A549 (cell line): ENCODE data around the gene SCYL1. TPM values are rescaled to one million over a fixed set of nuclear protein-coding genes. Genes with fewer than 3 reads are reported as not detected.

Experiments
- ATAC-seq, 2 experiments: fragments of 200-7000 bp in 1 of 2; fragments of >200 bp in 1 of 2; cut with Nextera tagmentation in 1 of 2; cut with Tn5 transposase in 1 of 2; 3 replicates each; pipeline versions ENCODE4 v1.8.0 to v1.9.1; 2018 to 2020; ENCODE audit warnings: mild to moderate bottlenecking in 1 of 2, moderate library complexity in 1 of 2
- CTCF ChIA-PET: fragments of 300-600 bp; sonication (Branson Sonifier 250); formaldehyde crosslinking; extraction: SDS; loops from one replicate; lab custom pipeline; 2021; ENCODE audit warnings: antibody characterized with exemption, inconsistent platforms; lab: Yijun Ruan, JAX
- POLR2A ChIA-PET: fragments of 350-600 bp; formaldehyde crosslinking; extraction: SDS; loops from one replicate; lab custom pipeline; 2021; ENCODE audit warnings: antibody characterized with exemption, inconsistent platforms; lab: Yijun Ruan, JAX
- DNase-seq, 2 experiments: peaks; one replicate each; pipeline versions ENCODE4 v3.0.0 to v3.0.0-alpha.2; 2011 to 2016; ENCODE audit warnings: low read depth in 1 of 2, low spot score in 1 of 2
- FAIRE-seq: peaks from 2 replicates; lab custom pipeline; 2011; peaks lifted over from hg19 to GRCh38; lab: Jason Lieb, UNC
- H3K27ac ChIP-seq, 2 experiments: fragments of >200 bp; sonication (Bioruptor Twin); formaldehyde crosslinking; 3 replicates each; pipeline ENCODE4 v1.5.1; 2016 to 2017
- H3K4me1 ChIP-seq: fragments of >200 bp; sonication (Bioruptor Twin); formaldehyde crosslinking; 3 replicates; pipeline ENCODE4 v1.6.1; 2016
- H3K4me2 ChIP-seq: fragments of >200 bp; sonication (Bioruptor Twin); formaldehyde crosslinking; 3 replicates; pipeline ENCODE4 v1.6.1; 2016
- H3K4me3 ChIP-seq: fragments of >200 bp; sonication (Bioruptor Twin); formaldehyde crosslinking; 3 replicates; pipeline ENCODE4 v1.5.1; 2016
- H3K9me3 ChIP-seq: fragments of >200 bp; sonication (Bioruptor Twin); formaldehyde crosslinking; 3 replicates; pipeline ENCODE4 v1.6.1; 2016
- ATOH8 ChIP-seq: fragments of 250-450 bp; sonication (Bioruptor Pico); IDR thresholded peaks from 2 replicates; pipeline ENCODE4 v1.5.0; 2020; ENCODE audit warnings: low read depth, mild to moderate bottlenecking, moderate library complexity
- BHLHE40 ChIP-seq: IDR thresholded peaks from 2 replicates; pipeline ENCODE4 v1.6.1; 2012; ENCODE audit warnings: low read depth, low read length, inconsistent platforms
- CBX8 ChIP-seq: fragments of 200-600 bp; sonication (generic); IDR thresholded peaks from 2 replicates; pipeline ENCODE4 v1.6.1; 2016
- CHD2 ChIP-seq: fragments of 150-350 bp; IDR thresholded peaks from 2 replicates; pipeline ENCODE4 v1.6.1; 2014; ENCODE audit warnings: low read length; ENCODE audit not compliant: partially characterized antibody
- CTCF ChIP-seq: fragments of >200 bp; sonication (Bioruptor Twin); formaldehyde crosslinking; IDR thresholded peaks from 3 replicates; pipeline ENCODE4 v1.5.1; 2016
- E2F6 ChIP-seq: IDR thresholded peaks from 2 replicates; pipeline ENCODE4 v1.6.1; 2012; ENCODE audit warnings: low read depth, borderline replicate concordance
- ESRRA ChIP-seq: fragments of 150-350 bp; IDR thresholded peaks from 2 replicates; pipeline ENCODE4 v1.6.1; 2014; ENCODE audit warnings: mild to moderate bottlenecking, low read length, borderline replicate concordance
- FOSL2 ChIP-seq, 2 experiments: fragments of 450-650 bp in 1 of 2; fragments of >200 bp in 1 of 2; sonication (Bioruptor Twin) in 1 of 2; formaldehyde crosslinking; IDR thresholded peaks; 2 replicates each; pipeline versions ENCODE4 v1.5.0 to v1.6.1; 2016 to 2020; ENCODE audit warnings: mild to moderate bottlenecking in 1 of 2, moderate library complexity in 1 of 2
- GATA3 ChIP-seq: IDR thresholded peaks from 2 replicates; pipeline ENCODE4 v1.6.1; 2012; ENCODE audit warnings: borderline replicate concordance
- HMGXB4 ChIP-seq: fragments of 250-450 bp; sonication (Bioruptor Pico); IDR thresholded peaks from 2 replicates; pipeline ENCODE4 v1.5.0; 2021; ENCODE audit warnings: mild to moderate bottlenecking, moderate library complexity, borderline replicate concordance
- HOXB13 ChIP-seq: fragments of 250-450 bp; sonication (Bioruptor Pico); IDR thresholded peaks from 2 replicates; pipeline ENCODE4 v1.5.0; 2020; ENCODE audit warnings: low read depth, mild to moderate bottlenecking, moderate library complexity
- HOXB5 ChIP-seq: fragments of 250-450 bp; sonication (Bioruptor Pico); IDR thresholded peaks from 2 replicates; pipeline ENCODE4 v1.5.0; 2020; ENCODE audit warnings: mild to moderate bottlenecking, moderate library complexity
- JUN ChIP-seq, 2 experiments: fragments of >200 bp; sonication (Bioruptor Twin); formaldehyde crosslinking; IDR thresholded peaks; 2 replicates in 1 of 2; 3 replicates in 1 of 2; pipeline ENCODE4 v1.6.1; 2016 to 2017
- MAX ChIP-seq: IDR thresholded peaks from 2 replicates; pipeline ENCODE4 v1.6.1; 2012
- MAZ ChIP-seq: fragments of 150-350 bp; IDR thresholded peaks from 2 replicates; pipeline ENCODE4 v1.6.1; 2014; ENCODE audit warnings: antibody characterized with exemption, low read depth, low read length, borderline replicate concordance
- MYC ChIP-seq: IDR thresholded peaks from 2 replicates; pipeline ENCODE4 v1.6.1; 2012; ENCODE audit warnings: mild to moderate bottlenecking, inconsistent platforms, low read length, improper control_type of control experiment, borderline replicate concordance
- NPAS2 ChIP-seq: fragments of 250-450 bp; sonication (Bioruptor Pico); IDR thresholded peaks from 2 replicates; pipeline ENCODE4 v1.8.0; 2022; ENCODE audit warnings: mild to moderate bottlenecking, moderate library complexity, borderline replicate concordance
- PBX3 ChIP-seq: IDR thresholded peaks from 2 replicates; pipeline ENCODE4 v1.6.1; 2012
- POLR2A ChIP-seq: IDR thresholded peaks from 2 replicates; pipeline ENCODE4 v1.6.1; 2012; ENCODE audit warnings: mild to moderate bottlenecking, low read length
- RAD21 ChIP-seq, 2 experiments: fragments of >200 bp in 1 of 2; sonication (Bioruptor Twin) in 1 of 2; formaldehyde crosslinking in 1 of 2; IDR thresholded peaks in 1 of 2; conservative IDR thresholded peaks in 1 of 2; 2 replicates in 1 of 2; 3 replicates in 1 of 2; pipeline ENCODE4 v1.6.1; 2012 to 2018; ENCODE audit warnings: inconsistent platforms in 1 of 2
- RARB ChIP-seq: fragments of 250-450 bp; sonication (Bioruptor Pico); IDR thresholded peaks from 2 replicates; pipeline ENCODE4 v1.8.0; 2021; ENCODE audit warnings: mild to moderate bottlenecking, moderate library complexity
- REST ChIP-seq: fragments of 200-600 bp; sonication (generic); IDR thresholded peaks from 2 replicates; pipeline ENCODE4 v1.6.1; 2016; ENCODE audit warnings: antibody characterized with exemption, mild to moderate bottlenecking, moderate library complexity
- SMC3 ChIP-seq: fragments of >200 bp; sonication (Bioruptor Twin); formaldehyde crosslinking; IDR thresholded peaks from 3 replicates; pipeline ENCODE4 v1.6.1; 2018; ENCODE audit warnings: inconsistent platforms
- SREBF2 ChIP-seq: fragments of 450-650 bp; IDR thresholded peaks from 2 replicates; pipeline ENCODE4 v1.6.1; 2014; ENCODE audit warnings: mild to moderate bottlenecking, moderate library complexity
- TFCP2L1 ChIP-seq: fragments of 250-450 bp; sonication (Bioruptor Pico); IDR thresholded peaks from 2 replicates; pipeline ENCODE4 v1.5.0; 2021; ENCODE audit warnings: mild to moderate bottlenecking
- USF2 ChIP-seq: fragments of 450-650 bp; IDR thresholded peaks from 2 replicates; pipeline ENCODE4 v1.6.1; 2014; ENCODE audit warnings: antibody characterized with exemption
- ZFP36 ChIP-seq: fragments of 450-650 bp; IDR thresholded peaks from 2 replicates; pipeline ENCODE4 v1.6.1; 2014; ENCODE audit warnings: borderline replicate concordance; ENCODE audit not compliant: partially characterized antibody
- WGBS: methylation state at CpG from one replicate; pipeline ENCODE4 v1.1.6; 2017; ENCODE audit errors: missing lambda C conversion rate; 5-methylcytosine and 5-hydroxymethylcytosine counted together
- polyA plus RNA-seq, 4 experiments: library from polyadenylated mRNA; depleted of rRNA in 3 of 4; stranded (reverse); fragments of >200 nt; fragmentation: RNase III in 1 of 4; extraction: RNeasy Plus Mini Kit Qiagen cat#74134 plus additional on column Dnase treatment in 1 of 4; gene quantifications; 2 replicates in 3 of 4; 3 replicates in 1 of 4; pipeline ENCODE4 v1.2.3, GENCODE V29; 2011 to 2017

Gene SCYL1
- polyA plus RNA-seq, 2 of the 4 experiments (the other 2 are of a cell fraction) = 30.8 to 46.8 TPM

- Histone ChIP-seq H3K4me3 (peak overlapping the region; percentile 32), H3K27ac (peak overlapping the region; percentile 66 to 88), H3K4me1 (peaks cover 10% of the 10 kb centered on the region), H3K4me2 (peak overlapping the region; percentile 73), H3K9me3 (no peaks in the 10 kb centered on the region)
- FAIRE-seq (no peak), DNase-seq (peak; percentile 90 to 91), ATAC-seq (peak; percentile 69 to 88)
- POLR2A ChIA-PET = interaction anchor here (0.7 to 4.5 kb wide), 4 partner anchors 9 to 30 kb away, joined by 3 to 23 read pairs (median 5); partner anchors contain the start of gene ZNRD2
- 10% methylated on average over 13 of the region's 78 CpGs for WGBS
- CTCF ChIA-PET = interaction anchor here (0.7 to 15.3 kb wide), 28 partner anchors 9 to 211 kb away, joined by 3 to 393 read pairs (median 7); partner anchors contain the start of genes EHBP1L1, FAM89B, KCNK7 and LTBP3
- no peak for TF ChIP-seq RARB (CRISPR knock-in tag)
- TF ChIP-seq ATOH8 (CRISPR knock-in tag) = no peak
- TF ChIP-seq CTCF = peak; percentile 82
- TF ChIP-seq CHD2 = no peak
- peak; percentile 47 for TF ChIP-seq MAX
- TF ChIP-seq MYC = no peak
- peak; percentile 10; the same call in 1 of the 2 replicates for TF ChIP-seq GATA3
- TF ChIP-seq HOXB13 (CRISPR knock-in tag) = no peak
- TF ChIP-seq NPAS2 (CRISPR knock-in tag) = no peak
- peak; percentile 88 for TF ChIP-seq SMC3
- TF ChIP-seq SREBF2 = no peak
- no peak for TF ChIP-seq BHLHE40
- TF ChIP-seq CBX8 = no peak
- no peak for TF ChIP-seq USF2
- TF ChIP-seq RAD21 (conservative IDR thresholded peaks at IDR 0.05 in 1 of 2, IDR thresholded peaks at IDR 0.05 in 1 of 2) = peak; percentile 82 to 86
- TF ChIP-seq REST = no peak
- TF ChIP-seq ZFP36 = no peak
- TF ChIP-seq ESRRA = no peak
- TF ChIP-seq HMGXB4 (CRISPR knock-in tag) = 0 out of 2 replicates have a peak, but pooled peaks have one; percentile 55
- no peak for TF ChIP-seq E2F6
- peak; percentile 60 for TF ChIP-seq PBX3
- TF ChIP-seq POLR2A = peak; percentile 54
- TF ChIP-seq JUN (IDR thresholded peaks at IDR 0.05) = peak in 1 of 2 experiments; percentile 69; a peak in 3 of 5 replicates
- TF ChIP-seq HOXB5 (CRISPR knock-in tag) = no peak
- TF ChIP-seq TFCP2L1 = peak; percentile 52; the same call in 1 of the 2 replicates
- TF ChIP-seq FOSL2 (IDR thresholded peaks at IDR 0.05) = no peak
- no peak for TF ChIP-seq FOSL2 (CRISPR knock-in tag; IDR thresholded peaks at IDR 0.05)
- no peak for TF ChIP-seq MAZ
Observed at GRCh38 chr11:65540290-65541092, 15.6 kb downstream of the SCYL1 start.
